NCI-H2081 treated with DMSO at 0.1 percent for 48 hours (cell line): ENCODE data around the gene DGAT2.

Experiments used
- DNase-seq: peaks from one replicate; lab custom pipeline; 2025; lab: John Stamatoyannopoulos, UW

DGAT2 gene

GRCh38 chr11:75780888-75781287, 12.3 kb downstream of the DGAT2 start:
- no peak for DNase-seq

GRCh38 chr11:75781296-75781695, 12.7 kb downstream of the DGAT2 start:
- DNase-seq, result no peak

DNA sequence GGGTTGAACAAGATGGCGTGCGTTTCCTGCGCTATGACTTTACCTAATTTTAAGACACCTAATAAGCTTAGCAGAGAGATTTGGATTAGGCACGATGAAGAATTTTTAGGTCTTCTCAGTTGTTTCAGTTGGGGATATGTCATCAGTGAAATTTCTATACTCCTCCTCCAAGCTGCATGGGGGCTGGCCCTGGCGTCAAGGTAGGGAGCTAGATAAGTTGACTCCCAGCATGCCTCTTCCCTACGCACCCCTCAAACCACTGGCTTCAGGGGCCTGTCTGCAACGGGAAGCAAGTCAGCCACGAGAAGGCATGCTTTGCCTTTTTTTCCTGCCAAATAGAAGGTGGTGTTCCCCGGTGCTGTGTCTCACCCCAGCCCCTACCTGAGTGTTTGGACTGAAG, 13.3 kb downstream of the DGAT2 start:
- DNase-seq, result no peak

DNA sequence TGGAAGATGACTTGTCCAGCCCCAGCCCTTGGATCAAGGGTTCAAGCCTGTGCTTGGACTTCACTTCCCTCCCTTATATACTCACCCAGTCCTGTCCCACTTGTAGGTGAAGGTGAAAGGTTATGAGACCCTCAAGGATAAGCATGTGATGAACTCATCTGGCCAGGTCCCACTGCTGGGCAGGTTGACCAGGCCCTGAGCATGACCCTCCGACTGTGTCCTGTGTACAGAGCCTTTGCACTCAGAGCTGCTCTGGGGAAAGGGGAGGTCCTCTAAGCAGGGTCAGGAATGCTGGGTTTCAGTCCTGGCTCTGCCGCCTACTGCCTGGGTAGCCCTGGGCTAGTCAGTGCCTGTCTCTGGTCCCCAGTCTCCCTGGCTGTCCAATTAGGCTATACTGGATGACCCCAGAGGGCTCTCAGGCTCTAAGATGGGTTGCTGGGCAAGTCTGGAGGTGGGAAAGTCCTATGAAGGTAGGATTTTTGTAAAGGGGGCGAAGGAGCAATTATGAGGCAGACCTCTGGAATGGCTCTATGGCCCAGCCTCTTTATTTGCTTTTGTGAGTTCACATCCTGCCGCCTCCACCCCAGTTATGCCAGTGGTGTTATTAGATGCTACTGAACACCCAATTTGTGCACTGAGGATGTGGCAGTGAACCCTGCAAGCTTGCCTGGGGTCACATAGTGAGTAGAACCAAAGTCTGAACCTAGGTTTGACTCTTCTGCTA, 14.1 kb downstream of the DGAT2 start:
- DNase-seq, result no peak

- no peak for DNase-seq
Measured at GRCh38 chr11:75783416-75784084, 15.0 kb downstream of the DGAT2 start.

DNA sequence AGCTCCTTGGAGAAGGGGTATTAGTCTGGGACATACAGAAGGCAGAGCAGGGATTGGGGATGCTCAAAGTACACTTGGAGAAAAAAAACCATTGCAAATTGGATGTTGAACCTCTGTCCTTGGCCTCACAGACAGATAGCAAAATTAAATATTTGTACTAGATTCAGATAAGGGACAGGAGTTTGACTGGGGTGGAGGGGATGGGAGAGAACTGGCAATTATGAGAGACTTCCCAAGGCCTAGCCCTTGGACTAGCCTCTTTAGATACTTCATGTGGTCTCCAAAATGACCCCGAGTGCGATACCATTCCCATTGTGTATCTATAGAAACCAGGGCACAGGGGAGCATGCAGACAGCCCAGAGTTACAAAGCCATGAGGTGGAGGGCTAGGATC, 15.5 kb downstream of the DGAT2 start:
- no peak for DNase-seq

- DNase-seq, result no peak
Measured at GRCh38 chr11:75784506-75784905, 15.9 kb downstream of the DGAT2 start.

- DNase-seq, result no peak
Measured at GRCh38 chr11:75785187-75785586, 16.6 kb downstream of the DGAT2 start.

DNA sequence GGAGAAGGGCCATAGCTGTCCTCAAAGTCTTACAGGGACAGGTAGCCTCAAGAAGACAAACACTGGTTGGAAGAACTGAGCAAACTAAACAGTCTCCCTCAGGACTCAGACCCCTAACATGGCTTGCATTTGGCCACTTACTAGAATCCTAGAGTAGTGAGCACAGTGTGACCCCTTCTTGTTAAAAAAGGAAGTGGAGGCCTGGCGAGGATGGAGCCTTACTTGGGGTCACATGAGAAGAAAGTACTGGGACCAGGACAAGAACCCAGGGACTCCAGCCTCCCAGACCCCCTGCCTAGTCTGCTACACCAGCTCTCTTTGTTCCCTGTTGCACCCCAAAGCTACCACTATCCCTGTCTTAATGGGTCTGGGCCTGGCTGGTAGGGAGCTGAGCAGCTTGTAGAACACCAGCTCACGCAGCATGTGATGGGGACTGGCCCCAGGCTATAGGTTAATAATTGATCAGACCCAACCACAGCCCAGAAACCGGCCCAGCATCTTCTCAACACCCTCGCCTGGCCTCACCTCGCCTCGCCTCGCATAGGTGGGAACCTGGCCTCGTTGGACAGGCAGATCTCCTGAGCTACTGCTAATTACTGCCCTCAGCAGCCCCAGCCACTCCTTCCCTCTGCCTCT, 17.6 kb downstream of the DGAT2 start:
- DNase-seq, result no peak

- no peak for DNase-seq
Measured at GRCh38 chr11:75789521-75789920, 20.9 kb downstream of the DGAT2 start.

DNA sequence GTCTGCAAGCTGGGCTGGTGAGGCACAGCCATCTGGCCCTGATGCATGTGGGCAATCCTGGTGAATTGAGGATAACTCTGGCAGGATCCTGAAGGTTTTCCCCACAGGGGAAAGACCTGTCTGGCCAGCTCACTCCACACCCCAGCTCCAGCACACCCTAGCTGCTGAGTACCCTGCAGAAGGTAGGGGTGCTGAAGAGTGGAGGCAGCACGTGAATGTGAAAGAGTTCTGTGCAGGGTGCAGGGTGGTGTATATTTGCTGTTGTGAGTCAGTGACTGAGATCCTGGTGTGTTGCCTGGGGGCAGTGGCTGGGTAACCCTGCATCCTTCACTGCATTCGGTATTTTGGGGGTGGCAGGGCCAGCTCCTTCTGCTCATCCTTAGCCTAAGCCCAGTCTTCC, 22.4 kb downstream of the DGAT2 start:
- DNase-seq, result no peak

DNA sequence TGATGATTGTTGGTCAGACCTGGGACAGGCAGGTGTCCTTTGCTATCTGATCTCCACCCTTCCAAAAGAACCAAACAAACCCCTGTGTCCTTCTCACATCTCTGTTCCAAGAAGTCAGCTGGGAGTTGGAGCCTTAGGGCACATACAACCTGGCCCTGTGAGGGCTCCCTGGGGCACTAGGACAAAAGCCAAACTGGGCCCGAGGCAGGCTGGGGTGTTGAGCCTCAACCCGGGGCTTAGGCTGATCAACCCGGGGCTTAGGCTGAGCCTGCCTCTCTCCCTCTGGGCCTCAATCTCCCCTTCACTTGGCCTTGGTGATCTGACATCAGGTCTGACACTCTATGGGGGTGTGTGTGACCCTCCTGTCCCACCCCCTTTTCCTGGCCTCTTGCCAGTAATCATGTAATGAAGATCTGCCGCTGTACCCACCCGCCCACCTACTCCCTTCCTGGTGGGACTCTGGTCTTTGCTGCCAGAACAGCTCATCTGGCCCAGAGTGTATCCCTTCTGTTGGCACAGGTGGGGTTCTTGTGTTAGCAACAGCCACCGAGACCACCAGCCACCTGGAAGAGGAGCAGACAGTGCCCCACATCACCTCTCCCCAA, 23.7 kb downstream of the DGAT2 start:
- no peak for DNase-seq

GRCh38 chr11:75792997-75793800, 24.6 kb downstream of the DGAT2 start:
- no peak for DNase-seq

- no peak for DNase-seq
Measured at GRCh38 chr11:75793966-75794365, 25.4 kb downstream of the DGAT2 start.

- DNase-seq, result no peak
Measured at GRCh38 chr11:75795276-75796090, 26.9 kb downstream of the DGAT2 start.

- DNase-seq, result no peak
Measured at GRCh38 chr11:75796091-75796435, 27.5 kb downstream of the DGAT2 start.

DNA sequence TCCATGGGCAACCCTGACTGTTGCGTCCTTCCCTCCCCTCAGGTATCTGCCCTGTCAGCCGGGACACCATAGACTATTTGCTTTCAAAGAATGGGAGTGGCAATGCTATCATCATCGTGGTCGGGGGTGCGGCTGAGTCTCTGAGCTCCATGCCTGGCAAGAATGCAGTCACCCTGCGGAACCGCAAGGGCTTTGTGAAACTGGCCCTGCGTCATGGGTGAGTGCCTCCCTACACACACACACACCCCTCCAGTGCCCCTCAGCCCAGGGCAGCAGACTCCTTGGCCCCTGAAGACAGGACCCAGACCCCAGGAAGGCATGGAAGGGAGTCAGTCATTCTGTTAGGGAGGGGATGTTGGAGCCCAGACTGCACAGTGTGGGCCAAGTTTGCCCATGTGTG, 28.5 kb downstream of the DGAT2 start:
- no peak for DNase-seq

DNA sequence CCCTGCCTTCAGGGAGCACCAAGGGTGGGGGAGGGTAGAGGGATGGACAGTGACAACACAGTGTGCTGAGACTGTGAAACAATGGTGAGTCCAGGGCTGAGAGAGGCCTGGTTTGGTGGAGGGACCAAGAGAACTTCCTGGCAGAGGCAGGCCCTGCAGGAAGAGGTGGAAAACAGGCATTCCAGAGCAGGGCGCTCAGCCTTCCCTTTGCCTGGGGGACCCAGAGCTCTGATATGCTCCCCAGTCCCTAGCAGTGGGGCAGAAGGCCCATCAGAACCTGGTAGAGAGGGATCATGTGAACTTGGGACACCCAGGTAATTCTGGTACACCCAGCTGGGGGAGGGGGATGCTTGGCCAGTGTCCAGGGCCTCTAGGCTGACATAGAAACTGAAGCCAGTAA, 29.2 kb downstream of the DGAT2 start:
- no peak for DNase-seq

DNA sequence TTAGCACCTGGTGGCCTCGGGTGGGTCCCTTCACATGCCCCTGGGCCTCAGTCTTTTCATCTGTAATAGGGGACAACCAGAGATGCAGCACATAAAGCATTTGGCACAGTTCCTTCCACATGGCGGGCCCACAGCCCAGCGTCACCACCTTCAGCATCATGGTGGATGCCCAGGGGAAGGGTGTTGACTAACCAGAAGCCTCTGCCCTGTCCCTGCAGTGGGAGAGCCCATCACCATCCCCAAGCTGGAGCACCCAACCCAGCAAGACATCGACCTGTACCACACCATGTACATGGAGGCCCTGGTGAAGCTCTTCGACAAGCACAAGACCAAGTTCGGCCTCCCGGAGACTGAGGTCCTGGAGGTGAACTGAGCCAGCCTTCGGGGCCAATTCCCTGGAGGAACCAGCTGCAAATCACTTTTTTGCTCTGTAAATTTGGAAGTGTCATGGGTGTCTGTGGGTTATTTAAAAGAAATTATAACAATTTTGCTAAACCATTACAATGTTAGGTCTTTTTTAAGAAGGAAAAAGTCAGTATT, 31.6 kb downstream of the DGAT2 start:
- no peak for DNase-seq

DNA sequence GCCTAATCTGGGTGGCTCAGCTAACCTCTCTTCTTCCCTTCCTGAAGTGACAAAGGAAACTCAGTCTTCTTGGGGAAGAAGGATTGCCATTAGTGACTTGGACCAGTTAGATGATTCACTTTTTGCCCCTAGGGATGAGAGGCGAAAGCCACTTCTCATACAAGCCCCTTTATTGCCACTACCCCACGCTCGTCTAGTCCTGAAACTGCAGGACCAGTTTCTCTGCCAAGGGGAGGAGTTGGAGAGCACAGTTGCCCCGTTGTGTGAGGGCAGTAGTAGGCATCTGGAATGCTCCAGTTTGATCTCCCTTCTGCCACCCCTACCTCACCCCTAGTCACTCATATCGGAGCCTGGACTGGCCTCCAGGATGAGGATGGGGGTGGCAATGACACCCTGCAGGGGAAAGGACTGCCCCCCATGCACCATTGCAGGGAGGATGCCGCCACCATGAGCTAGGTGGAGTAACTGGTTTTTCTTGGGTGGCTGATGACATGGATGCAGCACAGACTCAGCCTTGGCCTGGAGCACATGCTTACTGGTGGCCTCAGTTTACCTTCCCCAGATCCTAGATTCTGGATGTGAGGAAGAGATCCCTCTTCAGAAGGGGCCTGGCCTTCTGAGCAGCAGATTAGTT, 32.3 kb downstream of the DGAT2 start:
- DNase-seq, result no peak
